K562 (cell line): ENCODE results near the gene ERGIC1. TPM values are rescaled to one million over a fixed set of nuclear protein-coding genes. Genes with fewer than 3 reads are reported as not detected.

ENCODE experiments used
- ADNP ChIP-seq: fragments of 200-800 bp; sonication (Bioruptor generic); IDR thresholded peaks from 2 replicates; pipeline ENCODE4 v1.6.1; 2016; ENCODE audit warnings: missing genetic modification characterization, missing compliant biosample characterization
- BCL6 ChIP-seq: fragments of 250-450 bp; sonication (Bioruptor Pico); IDR thresholded peaks from 2 replicates; pipeline ENCODE4 v1.4.0; 2020
- CHCHD3 ChIP-seq: fragments of 250-450 bp; sonication (Bioruptor Pico); IDR thresholded peaks from 2 replicates; pipeline ENCODE4 v2.1.2; 2022; ENCODE audit warnings: mild to moderate bottlenecking
- DPF2 ChIP-seq: fragments of 450-650 bp; IDR thresholded peaks from 2 replicates; pipeline ENCODE4 v1.6.1; 2016
- ELF1 ChIP-seq: fragments of 200-800 bp; sonication (Bioruptor generic); IDR thresholded peaks from 2 replicates; pipeline ENCODE4 v1.6.1; 2016; ENCODE audit warnings: missing genetic modification characterization, missing compliant biosample characterization
- ELK3 ChIP-seq: fragments of 450-650 bp; formaldehyde crosslinking; IDR thresholded peaks from 2 replicates; pipeline ENCODE4 v1.4.0; 2020; ENCODE audit warnings: mild to moderate bottlenecking
- ETS1 ChIP-seq: conservative IDR thresholded peaks from 2 replicates; pipeline ENCODE4 v1.6.1; 2011; ENCODE audit warnings: low read depth, mild to moderate bottlenecking, low read length; ENCODE audit not compliant: control insufficient read depth
- HDGF ChIP-seq: fragments of 450-650 bp; IDR thresholded peaks from 2 replicates; pipeline ENCODE4 v1.6.1; 2016
- ID3 ChIP-seq, 2 experiments: fragments of 250-450 bp in 1 of 2; fragments of 450-650 bp in 1 of 2; sonication (Bioruptor Pico) in 1 of 2; IDR thresholded peaks; 2 replicates each; pipeline versions ENCODE4 v1.6.1 to v1.8.0; 2016 to 2021; ENCODE audit warnings: mild to moderate bottlenecking in 2 of 2, moderate library complexity in 2 of 2, missing compliant biosample characterization in 1 of 2, missing genetic modification characterization in 1 of 2
- L3MBTL2 ChIP-seq: fragments of 450-650 bp; IDR thresholded peaks from 2 replicates; pipeline ENCODE4 v1.6.1; 2016; ENCODE audit warnings: mild to moderate bottlenecking, moderate library complexity
- NR2C2 ChIP-seq, 2 experiments: fragments of 200-800 bp in 1 of 2; sonication (Bioruptor generic) in 1 of 2; sonication (generic) in 1 of 2; formaldehyde crosslinking in 1 of 2; IDR thresholded peaks; 2 replicates each; pipeline versions ENCODE4 v1.6.1 to v1.8.0; 2016 to 2022; ENCODE audit warnings: mild to moderate bottlenecking in 1 of 2, missing compliant biosample characterization in 1 of 2, missing genetic modification characterization in 1 of 2, missing genetic modification reagents in 1 of 2
- RAD21 ChIP-seq, 2 experiments: fragments of 250-450 bp in 1 of 2; fragments of 450-650 bp in 1 of 2; sonication (Bioruptor Pico) in 1 of 2; formaldehyde crosslinking in 1 of 2; IDR thresholded peaks in 1 of 2; conservative IDR thresholded peaks in 1 of 2; 2 replicates each; pipeline versions ENCODE4 v1.4.0 to v1.8.0; 2020 to 2022; ENCODE audit warnings: mild to moderate bottlenecking in 2 of 2, moderate library complexity in 1 of 2
- SMAD4 ChIP-seq: fragments of 250-450 bp; sonication (Bioruptor Pico); conservative IDR thresholded peaks from 2 replicates; pipeline ENCODE4 v1.8.0; 2021; ENCODE audit warnings: inconsistent platforms, mild to moderate bottlenecking, moderate library complexity
- SMARCA5 ChIP-seq: fragments of 450-650 bp; IDR thresholded peaks from 2 replicates; pipeline ENCODE4 v1.6.1; 2016
- SNAPC5 ChIP-seq: fragments of 250-450 bp; sonication (Bioruptor Pico); IDR thresholded peaks from 2 replicates; pipeline ENCODE4 v1.8.0; 2021; ENCODE audit warnings: moderate library complexity, mild to moderate bottlenecking, inconsistent platforms
- TARDBP ChIP-seq: fragments of 450-650 bp; IDR thresholded peaks from 2 replicates; pipeline ENCODE4 v1.6.1; 2016
- ZKSCAN3 ChIP-seq: fragments of 250-450 bp; sonication (Bioruptor Pico); IDR thresholded peaks from 2 replicates; pipeline ENCODE4 v1.4.0; 2020
- ZNF134 ChIP-seq: fragments of 250-450 bp; sonication (Bioruptor Pico); conservative IDR thresholded peaks from 2 replicates; pipeline ENCODE4 v1.4.0; 2020
- ZNF24 ChIP-seq: fragments of 450-650 bp; IDR thresholded peaks from 2 replicates; pipeline ENCODE4 v1.6.1; 2016
- ZNF311 ChIP-seq: fragments of 250-450 bp; sonication (Bioruptor Pico); IDR thresholded peaks from 2 replicates; pipeline ENCODE4 v1.4.0; 2020; ENCODE audit warnings: mild to moderate bottlenecking, moderate library complexity
- ZNF316 ChIP-seq: fragments of 450-650 bp; IDR thresholded peaks from 2 replicates; pipeline ENCODE4 v1.6.1; 2016
- ZNF584 ChIP-seq: fragments of 200-800 bp; sonication (Bioruptor generic); IDR thresholded peaks from 2 replicates; pipeline ENCODE4 v1.6.1; 2016; ENCODE audit warnings: low read depth, mild to moderate bottlenecking, missing genetic modification characterization, missing compliant biosample characterization
- ZNF589 ChIP-seq: fragments of 200-800 bp; sonication (Bioruptor generic); IDR thresholded peaks from 2 replicates; pipeline ENCODE4 v1.6.1; 2016; ENCODE audit warnings: low read depth, missing genetic modification characterization, missing compliant biosample characterization
- ZNF639 ChIP-seq, 2 experiments: fragments of 200-800 bp in 1 of 2; sonication (Bioruptor generic) in 1 of 2; sonication (generic) in 1 of 2; formaldehyde crosslinking in 1 of 2; IDR thresholded peaks in 1 of 2; conservative IDR thresholded peaks in 1 of 2; 2 replicates each; pipeline versions ENCODE4 v1.5.0 to v1.6.1; 2016 to 2020; ENCODE audit warnings: missing compliant biosample characterization in 1 of 2, missing genetic modification characterization in 1 of 2, missing genetic modification reagents in 1 of 2
- ZNF707 ChIP-seq: fragments of 250-450 bp; sonication (Bioruptor Pico); conservative IDR thresholded peaks from 2 replicates; pipeline ENCODE4 v1.8.0; 2022; ENCODE audit warnings: inconsistent platforms, mild to moderate bottlenecking, moderate library complexity
- ZSCAN29 ChIP-seq: fragments of 450-650 bp; IDR thresholded peaks from 2 replicates; pipeline ENCODE4 v1.6.1; 2017
- polyA plus RNA-seq, 8 experiments: library from polyadenylated mRNA; depleted of rRNA in 4 of 8; stranded (reverse) in 5 of 8; unstranded in 3 of 8; fragments of >200 nt; fragmentation: Nextera tagmentation in 2 of 8; fragmentation: Illumina TruSeq in 1 of 8; extraction: Ambion mirVana in 2 of 8; extraction: Trizol in 1 of 8; gene quantifications; 2 replicates each; pipeline versions ENCODE4 v1.2.1 to v1.2.3, GENCODE V29; 2011 to 2014; ENCODE audit warnings: inconsistent platforms in 1 of 8, missing spikeins in 1 of 8
- total RNA-seq, 7 experiments: library from RNA; depleted of rRNA in 6 of 7; stranded (reverse); fragments of >200 nt in 6 of 7; fragmentation: Illumina TruSeq in 2 of 7; extraction: Trizol in 2 of 7; gene quantifications; 2 replicates each; pipeline versions ENCODE4 v1.2.1 to v1.2.3, GENCODE V29; 2011 to 2021; ENCODE audit warnings: low replicate concordance in 1 of 7

ERGIC1 gene
- total and polyA plus RNA-seq, 9 of the 15 experiments (the other 6 are each of a cell fraction or from before 2014, with no cell fraction given): 5.5 to 68.4 (median 36.4) TPM

GRCh38 chr5:172881691-172882370 is 47.8 kb downstream of the ERGIC1 start (continued):
- peak; percentile 90 for TF ChIP-seq ELF1
- TF ChIP-seq ETS1: no peak
- TF ChIP-seq DPF2: peak; percentile 80
- TF ChIP-seq ZNF707 (CRISPR knock-in tag): no peak
- no peak for TF ChIP-seq CHCHD3 (CRISPR knock-in tag)
- peak; percentile 92 for TF ChIP-seq ZNF584
- TF ChIP-seq SNAPC5 (CRISPR knock-in tag): no peak
- TF ChIP-seq BCL6 (CRISPR knock-in tag): no peak; the same call in 1 of the 2 replicates
- peak; percentile 75 for TF ChIP-seq ZNF24
- TF ChIP-seq ELK3 (CRISPR knock-in tag): no peak
- TF ChIP-seq ZNF639 (CRISPR knock-in tag; conservative IDR thresholded peaks at IDR 0.05 in 1 of 2, IDR thresholded peaks at IDR 0.05 in 1 of 2): peak in 1 of 2 experiments; percentile 63; a peak in 2 of 4 replicates
- peak; percentile 90 for TF ChIP-seq ADNP (tag)
- TF ChIP-seq ZNF311 (CRISPR knock-in tag): no peak
- TF ChIP-seq ZNF589: peak; percentile 93
- TF ChIP-seq SMAD4 (CRISPR knock-in tag): peak; percentile 77
- TF ChIP-seq SMARCA5: peak; percentile 78; the same call in 1 of the 2 replicates
- 0 out of 2 replicates have a peak, but pooled peaks have one; percentile 67 for TF ChIP-seq HDGF
- peak; percentile 88 for TF ChIP-seq L3MBTL2
- TF ChIP-seq NR2C2 (CRISPR knock-in tag; IDR thresholded peaks at IDR 0.05): no peak
- TF ChIP-seq NR2C2 (tag; IDR thresholded peaks at IDR 0.05): peak; percentile 55; the same call in 1 of the 2 replicates
- no peak for TF ChIP-seq ZSCAN29
- no peak for TF ChIP-seq ID3 (CRISPR knock-in tag; IDR thresholded peaks at IDR 0.05)
- no peak for TF ChIP-seq ID3 (tag; IDR thresholded peaks at IDR 0.05)
- no peak for TF ChIP-seq ZKSCAN3 (CRISPR knock-in tag)
- no peak for TF ChIP-seq TARDBP
- no peak; a peak in 1 of 4 replicates for TF ChIP-seq RAD21 (CRISPR knock-in tag; conservative IDR thresholded peaks at IDR 0.05 in 1 of 2, IDR thresholded peaks at IDR 0.05 in 1 of 2)
- TF ChIP-seq ZNF134 (CRISPR knock-in tag): peak; percentile 28; the same call in 1 of the 2 replicates
- peak; percentile 75 for TF ChIP-seq ZNF316
